Natural killer cell (primary cell): ENCODE measurements around the gene RTTN. TPM values are rescaled to one million over a fixed set of nuclear protein-coding genes. Genes with fewer than 3 reads are reported as not detected.

Source experiments
- ATAC-seq, 3 donors: fragments of 150-1000 bp in 2 of 3; fragments of 200-7000 bp in 1 of 3; cut with Tn5 transposase; 1 replicate in 1 of 3; 2 replicates in 2 of 3; pipeline ENCODE4 v1.10.0; 2021; ENCODE audit warnings: mild to moderate bottlenecking in 2 of 3, moderate library complexity in 2 of 3
- DNase-seq, 2 donors: peaks; one replicate each; pipeline versions ENCODE4 v3.0.0 to v3.0.0-alpha.2; 2013 to 2021; ENCODE audit warnings: mixed read lengths in 1 of 2
- H3K27ac ChIP-seq: one replicate; pipeline ENCODE4 v1.5.1; 2013; ENCODE audit warnings: mild to moderate bottlenecking, low read length
- H3K27me3 ChIP-seq: one replicate; pipeline ENCODE4 v1.6.1; 2013; ENCODE audit warnings: low read length; ENCODE audit not compliant: control insufficient read depth, insufficient read depth
- H3K36me3 ChIP-seq: one replicate; pipeline ENCODE4 v1.6.1; 2013; ENCODE audit warnings: low read length; ENCODE audit not compliant: control insufficient read depth, insufficient read depth
- H3K4me1 ChIP-seq: one replicate; pipeline ENCODE4 v1.6.1; 2013; ENCODE audit warnings: low read length; ENCODE audit not compliant: control insufficient read depth, insufficient read depth
- H3K4me3 ChIP-seq: one replicate; pipeline ENCODE4 v1.5.1; 2013; ENCODE audit warnings: low read length
- H3K9me3 ChIP-seq: one replicate; pipeline ENCODE4 v1.6.1; 2013; ENCODE audit warnings: low read length; ENCODE audit not compliant: control insufficient read depth, insufficient read depth
- H3K27ac Mint-ChIP-seq, 2 donors: one replicate each; pipeline ENCODE4 v1.8.0; 2022; ENCODE audit warnings: mild to moderate bottlenecking in 2 of 2, mixed read lengths in 2 of 2, moderate library complexity in 1 of 2
- H3K27me3 Mint-ChIP-seq, 2 donors: one replicate each; pipeline ENCODE4 v1.8.0; 2022; ENCODE audit warnings: low read depth in 2 of 2, mixed read lengths in 2 of 2
- H3K36me3 Mint-ChIP-seq: one replicate; pipeline ENCODE4 v1.8.0; 2022; ENCODE audit warnings: mixed read lengths
- H3K4me1 Mint-ChIP-seq, 2 donors: one replicate each; pipeline ENCODE4 v1.8.0; 2022; ENCODE audit warnings: mixed read lengths in 2 of 2
- H3K4me3 Mint-ChIP-seq: one replicate; pipeline ENCODE4 v1.8.0; 2022; ENCODE audit warnings: mild to moderate bottlenecking, moderate library complexity, mixed read lengths
- H3K9me3 Mint-ChIP-seq, 2 donors: one replicate each; pipeline ENCODE4 v1.8.0; 2022; ENCODE audit warnings: mixed read lengths in 2 of 2
- CTCF ChIP-seq: fragments of 200-600 bp; IDR thresholded peaks from one replicate; pipeline ENCODE4 v1.8.0; 2022; ENCODE audit warnings: antibody characterized with exemption
- WGBS: methylation state at CpG from one replicate; pipeline ENCODE4 v1.1.7; 2013; ENCODE audit warnings: missing lambda C conversion rate; ENCODE audit not compliant: insufficient coverage; 5-methylcytosine and 5-hydroxymethylcytosine counted together
- intact Hi-C: fragments of 100-400 bp; cut with micrococcal nuclease; formaldehyde crosslinking; loops from one replicate; pipeline ENCODE4 v1.14.2; 2022
- total RNA-seq, 4 donors: library from RNA; stranded (reverse); fragments of 120-200 nt in 1 of 4; gene quantifications; one replicate each; pipeline versions ENCODE4 v1.2.3 to v1.2.4, GENCODE V29; 2013 to 2022

Gene RTTN
- total RNA-seq, 3 donors from 2014 or later (not counting 1 experiment from before 2014, with no cell fraction given): 33.0 to 41.0 (median 35.5) TPM

DNA sequence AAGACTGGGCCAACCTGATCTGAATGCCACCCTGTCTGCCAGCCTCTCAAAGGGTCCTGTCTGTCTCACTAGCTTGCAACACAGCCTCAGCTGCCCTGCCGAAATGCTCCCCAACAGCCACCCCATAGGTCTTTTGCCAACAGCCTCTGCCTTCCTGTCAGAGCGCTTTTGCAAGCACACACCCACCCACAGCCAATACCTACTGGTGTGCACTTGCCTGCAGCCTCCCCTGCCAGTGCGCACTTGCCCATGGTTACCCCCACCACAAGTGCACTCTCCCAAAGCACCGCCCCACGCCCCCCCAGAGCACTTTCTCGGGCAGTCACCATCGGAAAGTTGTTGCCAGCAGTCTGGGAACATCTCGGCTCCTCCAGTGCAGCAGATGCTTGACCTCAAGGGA, 48.6 kb downstream of the RTTN start:
- TF ChIP-seq CTCF: no peak
- ATAC-seq (no peak), DNase-seq (no peak)
- no peaks in the 10 kb centered on the region for H3K4me1 ChIP-seq
- peaks cover 19% of the 10 kb centered on the region for H3K36me3 ChIP-seq
- intact Hi-C loops: no loop called here
- Mint-ChIP-seq H3K36me3 (peaks cover 24% of the 10 kb centered on the region), H3K4me3 (no peak overlapping the region), H3K27ac (no peak overlapping the region), H3K27me3 (no peaks in the 10 kb centered on the region), H3K4me1 (peaks cover 22 to 27% of the 10 kb centered on the region in 2 donors), H3K9me3 (no peaks in the 10 kb centered on the region)
- no peak overlapping the region for H3K27ac ChIP-seq
- no peak overlapping the region for H3K4me3 ChIP-seq
- H3K27me3 ChIP-seq: no peaks in the 10 kb centered on the region
- H3K9me3 ChIP-seq: no peaks in the 10 kb centered on the region
- WGBS: 97% methylated on average over 8 of the region's 8 CpGs

DNA sequence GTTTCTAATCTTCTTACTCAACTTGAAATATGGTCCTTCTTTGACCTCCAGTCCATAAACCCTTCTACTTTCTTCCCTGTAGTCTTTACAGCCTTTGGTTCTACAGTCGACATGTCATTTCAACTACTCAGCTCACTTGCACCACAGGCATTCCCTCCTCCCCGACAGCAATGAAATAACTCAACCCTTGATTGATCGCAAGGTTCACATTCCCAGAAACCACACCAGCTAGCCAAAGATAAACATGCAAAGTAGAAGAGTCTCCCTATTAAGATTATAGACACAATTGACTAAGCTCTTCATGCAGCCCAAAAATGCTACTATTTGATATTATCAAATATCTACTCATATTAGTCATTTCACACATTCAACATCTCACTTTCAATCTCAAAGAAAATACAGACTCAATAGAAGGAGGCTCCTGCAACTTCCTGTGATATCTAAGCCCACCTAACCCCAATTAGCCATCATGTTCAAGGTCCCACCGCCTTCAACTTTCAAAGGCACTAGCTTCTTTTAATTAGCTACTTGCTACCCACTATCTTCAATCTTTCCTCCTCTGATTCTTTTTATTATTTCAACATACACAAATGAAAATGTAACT, 50.8 kb downstream of the RTTN start:
- no peaks in the 10 kb centered on the region for H3K9me3 ChIP-seq
- 59% methylated on average over 4 of the region's 4 CpGs for WGBS
- H3K27ac ChIP-seq: no peak overlapping the region
- H3K4me3 Mint-ChIP-seq: no peak overlapping the region
- H3K27ac Mint-ChIP-seq: no peak overlapping the region
- no peaks in the 10 kb centered on the region for H3K27me3 Mint-ChIP-seq
- TF ChIP-seq CTCF: no peak
- no peaks in the 10 kb centered on the region for H3K9me3 Mint-ChIP-seq
- H3K4me1 Mint-ChIP-seq: peaks cover 22 to 28% of the 10 kb centered on the region in 2 donors
- ATAC-seq: no peak
- intact Hi-C loops: no loop called here
- no peak for DNase-seq
- H3K36me3 ChIP-seq: peaks cover 16% of the 10 kb centered on the region
- no peaks in the 10 kb centered on the region for H3K27me3 ChIP-seq
- no peak overlapping the region for H3K4me3 ChIP-seq
- no peaks in the 10 kb centered on the region for H3K4me1 ChIP-seq
- H3K36me3 Mint-ChIP-seq: peaks cover 2% of the 10 kb centered on the region

- Mint-ChIP-seq H3K4me1 (peaks cover 15 to 18% of the 10 kb centered on the region in 2 donors), H3K9me3 (no peaks in the 10 kb centered on the region), H3K27ac (peak overlapping the region in 1 of 2 donors; percentile 1), H3K4me3 (no peak overlapping the region), H3K27me3 (no peaks in the 10 kb centered on the region), H3K36me3 (no peaks in the 10 kb centered on the region)
- DNase-seq (no peak), ATAC-seq (no peak)
- intact Hi-C loops: no loop called here
- H3K9me3 ChIP-seq: no peaks in the 10 kb centered on the region
- TF ChIP-seq CTCF: no peak
- WGBS: 43% methylated on average over 3 of the region's 3 CpGs
- H3K36me3 ChIP-seq: peaks cover 32% of the 10 kb centered on the region
- H3K27me3 ChIP-seq: no peaks in the 10 kb centered on the region
- H3K27ac ChIP-seq: no peak overlapping the region
- no peak overlapping the region for H3K4me3 ChIP-seq
- H3K4me1 ChIP-seq: no peaks in the 10 kb centered on the region
Measured at GRCh38 chr18:70151614-70152013, 53.9 kb downstream of the RTTN start.
